ENCODE data around the gene SUSD5.

DNA sequence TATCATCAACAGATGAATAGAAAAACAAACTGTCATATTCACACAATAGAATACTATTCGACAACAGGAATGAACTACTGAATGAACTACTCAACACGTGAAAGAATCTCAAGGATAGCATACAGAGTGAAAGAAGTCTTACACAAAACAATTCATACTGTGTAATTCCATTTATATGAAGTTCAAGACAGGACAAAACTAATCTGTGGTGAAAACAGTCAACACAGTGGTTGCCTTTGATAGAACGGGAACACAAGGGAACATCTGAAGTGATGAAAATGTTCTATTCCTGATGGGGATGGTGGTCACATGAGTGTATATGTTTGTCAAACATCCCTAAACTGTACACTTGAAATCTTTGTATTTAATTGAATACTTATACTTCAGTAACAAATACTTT is 2.6 kb upstream of the SUSD5 start:
- TF ChIP-seq, protein P1, sequence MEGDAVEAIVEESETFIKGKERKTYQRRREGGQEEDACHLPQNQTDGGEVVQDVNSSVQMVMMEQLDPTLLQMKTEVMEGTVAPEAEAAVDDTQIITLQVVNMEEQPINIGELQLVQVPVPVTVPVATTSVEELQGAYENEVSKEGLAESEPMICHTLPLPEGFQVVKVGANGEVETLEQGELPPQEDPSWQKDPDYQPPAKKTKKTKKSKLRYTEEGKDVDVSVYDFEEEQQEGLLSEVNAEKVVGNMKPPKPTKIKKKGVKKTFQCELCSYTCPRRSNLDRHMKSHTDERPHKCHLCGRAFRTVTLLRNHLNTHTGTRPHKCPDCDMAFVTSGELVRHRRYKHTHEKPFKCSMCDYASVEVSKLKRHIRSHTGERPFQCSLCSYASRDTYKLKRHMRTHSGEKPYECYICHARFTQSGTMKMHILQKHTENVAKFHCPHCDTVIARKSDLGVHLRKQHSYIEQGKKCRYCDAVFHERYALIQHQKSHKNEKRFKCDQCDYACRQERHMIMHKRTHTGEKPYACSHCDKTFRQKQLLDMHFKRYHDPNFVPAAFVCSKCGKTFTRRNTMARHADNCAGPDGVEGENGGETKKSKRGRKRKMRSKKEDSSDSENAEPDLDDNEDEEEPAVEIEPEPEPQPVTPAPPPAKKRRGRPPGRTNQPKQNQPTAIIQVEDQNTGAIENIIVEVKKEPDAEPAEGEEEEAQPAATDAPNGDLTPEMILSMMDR (IDR thresholded peaks at IDR 0.05) = no peak
- no peak for TF ChIP-seq POLR2A (IDR thresholded peaks at IDR 0.05)
